Central memory CD4-positive, alpha-beta T cell (primary cell): ENCODE results near the gene FRY.
A peak's percentile ranks its signal among the peaks of the same experiment; 100 is the strongest.

ENCODE experiments used
- DNase-seq: peaks from one replicate; pipeline ENCODE4 v3.0.0; 2022

The FRY gene

DNA sequence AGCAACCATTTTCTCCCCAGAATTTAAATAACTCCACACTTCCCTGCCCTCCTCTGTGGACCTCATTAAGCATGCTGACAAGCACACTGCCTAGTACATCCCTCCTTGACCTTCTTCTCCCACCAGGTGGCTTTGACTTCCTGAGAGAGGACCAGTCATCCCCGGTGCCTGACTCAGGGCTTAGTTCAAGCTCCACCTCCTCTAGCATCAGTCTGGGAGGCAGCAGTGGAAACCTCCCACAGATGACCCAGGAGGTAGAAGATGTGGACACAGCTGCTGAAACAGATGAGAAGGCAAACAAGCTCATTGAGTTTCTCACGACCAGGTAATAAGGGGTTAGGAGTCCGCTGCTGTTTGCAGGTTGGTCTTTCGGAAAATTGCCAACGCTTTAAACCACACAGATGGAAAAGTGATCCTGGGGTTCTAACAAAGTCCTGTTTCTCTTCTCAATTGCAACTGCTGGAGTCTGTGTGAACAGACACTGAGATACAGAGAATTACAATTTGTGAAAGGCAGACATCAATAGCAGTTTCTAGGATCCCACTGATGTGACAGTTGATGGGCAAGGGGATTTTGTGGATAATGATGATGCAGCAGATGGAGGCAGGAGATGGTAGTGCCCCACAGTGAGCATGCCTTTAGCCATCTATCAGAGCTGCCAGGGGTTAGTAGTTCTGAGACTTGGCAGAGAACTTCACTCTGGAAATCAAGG is 196.9 kb downstream of the FRY start:
- DNase-seq, result no peak

DNA sequence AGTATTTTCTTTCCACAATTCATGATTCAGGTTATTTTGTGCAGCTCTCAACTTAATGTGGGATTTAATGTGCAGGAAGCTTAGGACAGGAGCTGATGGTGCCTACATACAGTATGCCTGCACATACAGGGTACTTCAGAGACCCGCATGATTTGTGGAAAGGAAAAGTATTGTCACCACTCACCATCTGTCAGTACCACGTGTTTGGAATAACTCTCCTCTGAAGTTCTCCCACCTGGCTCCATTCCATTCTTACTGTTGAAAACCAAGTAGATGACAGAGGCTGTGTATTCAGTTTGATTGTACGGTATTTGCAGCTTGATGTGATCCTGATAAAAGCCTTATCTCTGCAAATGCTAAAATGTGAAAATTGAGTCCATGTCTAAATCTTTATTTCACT is 197.9 kb downstream of the FRY start:
- no peak for DNase-seq

DNA sequence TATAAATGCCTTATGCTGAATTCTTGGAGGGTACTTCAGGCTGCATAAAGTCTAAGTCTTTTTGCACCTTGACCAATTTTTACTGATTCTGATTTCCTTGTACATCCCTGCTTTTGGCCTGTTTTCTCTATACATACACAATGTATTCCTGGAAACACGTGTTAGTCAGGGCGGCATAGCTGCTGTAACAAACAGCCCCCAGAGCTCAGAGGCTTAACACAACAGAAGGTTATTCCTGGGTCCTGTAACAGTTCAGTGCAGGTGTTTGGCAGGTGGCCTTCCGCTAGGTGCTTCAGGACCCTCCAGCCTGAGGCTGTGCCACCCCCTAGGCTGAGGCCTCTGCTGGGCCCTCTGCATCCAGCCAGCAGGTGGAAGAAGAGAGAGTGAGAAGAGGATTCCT is 200.7 kb downstream of the FRY start:
- DNase-seq, result no peak

DNA sequence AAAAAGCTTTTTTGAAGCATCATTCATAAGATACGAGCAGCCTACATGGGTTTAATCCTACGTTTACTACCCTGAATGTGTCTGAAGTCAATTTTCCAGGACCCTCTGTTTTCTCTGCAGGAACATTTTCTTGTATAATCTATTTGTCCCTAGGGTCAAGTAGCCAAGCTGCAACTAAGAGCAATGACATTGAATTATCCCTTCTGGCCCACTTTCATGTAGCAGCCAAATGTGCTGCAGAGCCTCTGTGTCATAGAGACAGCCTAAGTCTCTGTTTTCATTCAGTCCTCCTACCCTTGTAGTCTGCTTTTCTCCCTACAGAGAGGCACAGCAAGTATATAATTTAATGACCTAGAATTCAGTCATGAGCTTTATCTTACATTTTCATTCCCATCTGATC is 201.5 kb downstream of the FRY start:
- DNase-seq, result no peak

DNA sequence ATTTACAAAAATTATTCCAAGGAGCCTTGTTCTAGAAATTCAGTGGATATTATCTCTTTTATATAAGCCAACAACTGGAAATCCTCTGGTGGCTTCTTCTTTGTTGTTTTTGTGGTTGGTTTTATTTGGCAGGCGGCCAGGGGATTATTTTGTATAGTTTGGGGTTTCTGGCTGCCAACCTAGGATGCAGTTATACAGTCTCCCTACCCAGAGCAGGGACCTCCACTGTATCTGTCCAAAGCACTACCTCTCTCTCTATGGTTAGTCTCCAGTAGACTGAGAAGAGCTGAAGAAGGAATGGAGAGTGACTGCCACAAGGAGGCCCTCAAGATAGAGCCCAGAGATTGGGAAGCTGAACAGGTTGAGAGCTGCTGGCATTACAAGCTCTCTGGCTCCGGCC is 203.3 kb downstream of the FRY start:
- DNase-seq, result peak; percentile 14

DNA sequence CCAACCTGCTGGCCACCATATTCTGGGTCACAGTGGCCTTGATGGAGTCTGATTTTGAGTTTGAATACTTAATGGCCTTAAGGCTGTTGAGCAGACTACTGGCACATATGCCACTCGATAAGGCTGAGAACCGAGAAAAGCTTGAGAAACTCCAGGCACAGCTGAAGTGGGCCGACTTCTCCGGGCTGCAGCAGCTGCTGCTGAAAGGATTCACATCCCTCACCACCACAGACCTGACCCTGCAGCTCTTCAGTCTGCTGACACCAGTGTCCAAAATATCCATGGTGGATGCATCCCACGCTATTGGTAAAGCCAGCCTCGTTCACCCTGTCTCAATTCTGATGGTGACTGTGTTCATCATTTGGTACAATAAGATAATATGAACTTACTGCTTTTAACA is 206.1 kb downstream of the FRY start:
- no peak for DNase-seq

DNA sequence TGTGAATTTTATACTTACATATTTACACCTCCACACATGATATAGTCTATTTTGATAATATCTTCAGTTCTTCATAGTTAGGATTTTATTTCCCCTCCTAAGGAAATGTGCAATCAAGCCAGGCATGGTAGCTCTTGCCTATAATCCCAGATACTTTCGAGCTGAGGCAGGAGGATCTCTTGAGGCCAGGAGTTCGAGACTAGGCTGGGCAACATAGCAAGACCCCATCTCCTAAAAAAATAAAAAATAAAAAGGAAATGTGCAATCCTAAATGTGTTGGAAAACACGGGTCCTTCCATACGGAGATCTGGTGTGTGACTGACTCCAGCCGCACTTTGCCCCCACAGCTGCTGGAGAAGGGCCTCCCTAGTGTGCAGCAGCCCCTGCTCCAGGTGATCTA is 212.1 kb downstream of the FRY start:
- no peak for DNase-seq

DNA sequence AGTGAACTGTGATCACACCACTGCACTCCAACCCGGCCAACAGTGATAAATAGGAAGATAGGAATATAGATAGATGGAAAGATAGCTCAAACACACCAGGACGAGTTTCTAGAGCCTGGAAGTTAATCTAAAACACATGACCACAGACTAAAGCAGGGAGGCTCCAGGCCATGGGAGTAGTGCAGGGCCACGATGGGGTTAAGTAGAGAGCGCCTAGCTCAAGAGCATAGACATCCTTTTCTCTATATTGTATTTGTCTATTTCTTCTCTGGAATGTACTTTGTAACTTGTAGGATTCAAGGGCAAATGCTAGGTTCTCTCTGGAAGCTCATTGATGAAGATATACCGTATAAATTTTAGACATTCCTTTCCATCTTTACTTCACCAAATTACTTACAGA is 214.0 kb downstream of the FRY start:
- no peak for DNase-seq

DNA sequence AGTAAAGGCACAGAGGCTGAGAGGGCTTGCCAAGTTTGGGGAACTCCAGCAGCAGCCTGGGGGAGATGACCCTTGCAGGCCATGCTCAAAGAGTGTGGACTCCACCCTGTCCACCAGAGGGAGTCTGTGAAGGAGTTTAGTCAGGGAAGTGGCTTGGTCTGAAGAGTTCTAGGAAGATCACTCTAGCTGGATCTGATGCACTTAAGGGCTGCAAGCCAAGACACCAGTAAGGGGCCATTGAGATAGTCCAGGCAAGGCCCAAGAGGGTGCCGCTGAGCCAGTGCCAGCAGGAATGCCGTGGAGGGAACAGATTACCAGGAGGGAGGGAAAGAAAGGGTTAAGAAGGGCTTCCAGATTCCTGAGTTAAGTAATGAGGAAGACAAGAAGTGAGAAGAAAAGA is 214.9 kb downstream of the FRY start:
- peak; percentile 0 for DNase-seq

DNA sequence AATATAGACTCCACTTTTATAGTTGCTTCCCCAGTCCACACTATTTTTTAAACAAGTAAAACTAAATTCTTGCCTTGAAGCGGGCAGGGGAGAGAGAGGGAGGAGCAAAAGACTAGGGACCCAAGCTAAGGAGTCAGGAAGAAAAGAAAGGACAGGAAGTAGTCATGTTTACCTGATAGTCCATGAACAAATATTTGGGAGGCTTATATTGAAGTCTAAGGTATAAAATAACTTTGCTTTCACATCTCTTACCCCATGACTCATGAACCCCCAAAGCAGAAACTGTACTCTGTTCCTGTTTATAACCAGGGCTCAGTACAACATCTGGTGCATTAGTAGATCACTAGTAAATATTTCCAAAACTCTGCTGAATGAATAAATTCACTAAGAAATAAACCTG is 216.3 kb downstream of the FRY start:
- no peak for DNase-seq

DNA sequence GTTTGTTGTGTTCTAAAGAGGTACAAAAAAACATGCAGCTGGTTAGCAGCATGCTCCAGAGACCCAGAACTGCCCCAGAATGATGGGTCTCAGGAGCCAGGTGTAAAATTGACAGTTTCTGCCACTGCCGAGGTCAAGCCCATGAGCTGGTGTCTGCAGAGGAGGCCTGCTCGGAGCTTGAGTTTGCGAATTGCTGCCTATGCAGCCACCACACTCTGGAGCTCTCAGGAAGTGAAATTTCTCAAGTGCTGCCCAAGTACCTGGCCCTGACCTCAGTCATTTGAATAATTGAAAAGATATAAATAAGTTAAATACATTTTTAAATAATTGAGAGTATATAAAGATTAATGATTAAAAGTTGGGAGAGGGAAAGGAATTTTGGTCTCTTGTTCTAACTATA is 217.2 kb downstream of the FRY start:
- DNase-seq, result no peak

DNA sequence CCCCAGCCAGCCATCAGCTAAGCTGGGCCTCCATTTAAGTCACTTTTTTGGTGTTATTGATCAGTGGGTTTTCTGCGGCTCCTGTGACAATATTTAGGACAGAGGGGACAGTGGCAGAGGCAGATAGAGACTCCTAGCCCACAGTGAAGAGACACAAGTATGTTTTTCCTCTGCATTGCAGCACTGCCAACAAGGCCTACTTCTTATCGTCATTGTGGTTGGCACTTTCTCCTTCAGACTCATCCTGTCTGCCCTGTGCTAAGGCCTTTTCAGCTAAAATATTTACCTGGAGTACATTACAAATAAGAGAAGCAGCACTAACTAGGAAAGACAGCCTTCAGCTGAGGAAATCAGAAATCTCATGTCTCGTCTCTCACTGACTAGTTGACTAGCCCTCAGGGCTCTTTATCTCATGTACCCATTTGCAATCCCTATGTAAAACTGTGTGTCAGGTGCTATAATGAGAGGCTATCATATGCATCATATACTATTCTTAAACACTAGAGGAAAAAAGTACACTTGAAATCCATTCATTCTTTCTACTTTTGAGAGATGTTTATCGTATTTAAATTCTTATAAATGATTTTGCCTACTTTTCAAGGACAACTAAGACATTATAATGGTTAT is 221.4 kb downstream of the FRY start:
- no peak for DNase-seq

DNA sequence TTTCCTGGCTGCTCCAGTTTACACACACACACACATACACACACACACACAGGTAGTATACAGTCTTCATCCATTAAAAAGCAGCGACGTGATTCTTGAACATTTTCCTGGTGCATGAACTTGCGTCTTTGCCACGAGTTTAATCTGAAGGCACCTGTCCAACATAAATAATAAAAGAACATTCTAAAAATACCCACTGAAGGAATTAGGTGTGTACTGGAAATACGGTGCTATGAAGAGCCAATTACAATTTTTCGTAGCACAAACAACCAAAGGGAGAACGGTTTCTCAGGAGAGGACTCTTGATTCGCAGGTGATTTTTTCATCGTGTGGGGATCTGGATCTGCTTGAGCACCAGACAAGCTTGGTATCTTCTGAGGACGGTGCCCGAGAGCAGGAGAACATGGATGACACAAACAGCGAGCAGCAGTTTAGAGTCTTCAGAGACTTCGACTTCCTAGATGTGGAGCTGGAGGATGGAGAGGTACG is 222.4 kb downstream of the FRY start:
- DNase-seq, result no peak

DNA sequence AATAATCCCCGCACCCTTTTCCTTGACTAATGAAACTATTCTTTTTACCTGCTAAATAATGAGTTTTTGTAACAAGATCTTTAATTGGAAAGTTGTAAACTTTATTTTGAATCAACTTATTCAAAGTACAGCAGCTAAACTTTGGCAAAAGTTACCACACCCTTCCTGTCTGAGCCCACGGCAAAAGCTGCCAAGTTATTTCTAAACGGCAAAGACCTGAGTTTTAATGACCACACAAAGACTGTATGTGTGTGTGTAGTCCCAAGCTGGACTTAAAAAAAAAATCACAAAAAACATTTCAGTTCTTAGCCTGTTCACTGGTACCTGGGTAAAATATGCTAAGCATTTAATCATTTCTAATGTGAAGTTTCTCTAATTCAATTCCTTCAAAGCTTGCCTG is 222.8 kb downstream of the FRY start:
- no peak for DNase-seq

DNA sequence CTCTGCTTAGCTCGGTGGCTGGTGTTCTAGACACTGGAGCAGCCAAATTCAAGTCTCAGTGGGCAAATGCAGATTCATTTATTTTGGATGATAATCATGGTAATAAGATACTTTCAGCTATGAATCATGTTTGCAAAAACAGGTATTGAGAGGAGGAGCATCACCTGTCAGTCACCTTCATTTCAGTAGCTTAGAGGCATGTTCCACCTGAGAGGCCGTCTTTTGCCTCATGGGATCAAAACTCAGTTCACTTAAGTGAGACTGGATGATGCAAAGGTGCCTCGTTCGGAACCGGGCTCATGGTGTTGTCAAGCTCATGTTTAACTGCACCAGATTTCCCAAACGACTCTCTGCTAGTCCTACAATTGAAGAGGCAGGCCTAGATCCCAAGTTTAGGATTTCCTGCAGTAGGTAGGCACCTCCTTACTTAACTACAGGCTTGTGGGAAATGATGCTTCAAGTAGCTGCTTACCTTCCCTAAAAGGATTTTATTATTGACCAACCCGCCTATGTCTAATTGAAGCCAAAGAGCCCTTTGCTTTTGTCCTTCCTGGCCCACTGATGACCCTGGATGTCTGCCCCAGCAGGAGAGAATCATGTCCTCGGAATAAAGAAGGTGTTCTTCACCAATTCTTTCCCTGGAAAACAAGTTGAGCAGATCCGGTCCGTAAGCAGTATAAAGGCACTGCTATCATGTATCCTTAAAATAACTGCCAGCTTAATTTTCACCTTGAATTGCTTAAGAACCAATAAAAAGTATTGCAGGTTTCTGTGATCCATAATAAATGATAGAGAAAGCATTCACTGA is 223.5 kb downstream of the FRY start:
- DNase-seq, result no peak

DNA sequence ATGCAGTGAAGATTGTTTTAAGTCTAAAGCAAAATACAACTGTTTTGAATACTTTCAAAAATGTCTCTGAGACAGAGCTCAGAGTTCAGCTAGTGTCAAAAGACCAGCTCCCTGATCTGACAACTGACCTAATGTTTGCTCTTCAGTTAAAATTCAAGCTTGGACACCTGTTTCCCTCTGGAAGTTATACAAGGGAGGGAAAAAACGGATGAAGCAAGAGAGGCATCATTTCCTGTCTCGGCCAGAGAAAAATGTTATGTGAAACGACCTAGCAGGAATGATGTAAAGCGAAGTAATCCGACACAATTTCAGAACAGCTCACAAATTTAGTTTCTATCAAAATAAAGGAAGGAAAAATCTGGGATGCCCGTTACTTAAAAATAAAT is 224.1 kb downstream of the FRY start:
- DNase-seq, result no peak

DNA sequence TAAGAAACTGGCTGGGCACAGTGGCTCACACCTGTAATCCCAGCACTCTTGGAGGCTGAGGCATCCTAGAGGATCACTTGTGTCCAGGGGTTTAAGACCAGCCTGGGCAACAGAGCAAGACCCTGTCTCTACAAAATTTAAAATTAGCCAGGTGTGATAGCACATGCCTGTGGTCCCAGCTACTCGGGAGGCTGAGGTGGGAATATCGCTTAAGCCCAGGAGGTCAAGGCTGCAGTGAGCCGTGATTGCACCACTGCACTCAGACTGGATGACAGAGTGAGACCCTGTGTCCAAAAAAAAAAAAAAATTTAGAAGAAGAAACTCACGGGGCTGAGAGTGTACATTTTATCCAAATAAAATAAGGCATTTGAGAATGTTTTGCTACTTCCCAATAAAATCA is 224.7 kb downstream of the FRY start:
- DNase-seq, result no peak

DNA sequence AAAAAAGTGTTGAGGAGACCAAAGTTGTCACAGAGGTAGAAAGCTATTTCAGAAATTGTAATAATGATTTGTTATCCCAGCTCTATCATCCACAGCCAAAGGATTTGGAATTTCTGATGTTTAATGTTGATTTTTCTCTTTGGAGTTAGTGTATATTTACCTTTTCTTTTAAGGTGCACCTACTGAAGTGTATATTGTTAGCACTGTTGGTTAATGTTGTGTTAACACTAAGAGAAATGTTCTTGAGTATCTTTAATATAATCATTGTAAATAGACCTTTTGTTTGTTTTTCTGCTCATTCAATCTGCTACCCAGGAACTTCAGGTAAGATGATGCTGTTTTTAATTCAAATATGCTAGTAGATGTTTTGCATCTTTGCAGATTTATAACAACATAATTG is 226.1 kb downstream of the FRY start:
- no peak for DNase-seq

DNA sequence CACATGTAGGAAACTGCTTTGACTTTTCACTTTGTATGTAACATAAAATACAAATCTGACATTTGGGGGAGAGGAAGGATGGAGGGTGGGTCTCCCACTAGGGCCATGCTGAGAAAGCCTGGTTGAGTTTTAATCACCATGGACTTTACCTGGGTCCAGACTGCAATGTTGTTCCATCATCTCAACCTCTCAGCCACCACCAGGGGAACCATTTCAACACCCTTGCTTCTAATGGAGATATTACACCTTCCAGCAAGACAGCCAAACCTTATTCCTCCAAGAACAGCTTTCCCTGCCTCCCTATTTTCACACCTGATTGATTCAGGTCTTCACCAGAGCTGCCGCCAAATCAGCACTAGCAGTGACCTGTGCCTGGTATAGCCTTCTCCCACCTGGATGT is 227.5 kb downstream of the FRY start:
- no peak for DNase-seq

DNA sequence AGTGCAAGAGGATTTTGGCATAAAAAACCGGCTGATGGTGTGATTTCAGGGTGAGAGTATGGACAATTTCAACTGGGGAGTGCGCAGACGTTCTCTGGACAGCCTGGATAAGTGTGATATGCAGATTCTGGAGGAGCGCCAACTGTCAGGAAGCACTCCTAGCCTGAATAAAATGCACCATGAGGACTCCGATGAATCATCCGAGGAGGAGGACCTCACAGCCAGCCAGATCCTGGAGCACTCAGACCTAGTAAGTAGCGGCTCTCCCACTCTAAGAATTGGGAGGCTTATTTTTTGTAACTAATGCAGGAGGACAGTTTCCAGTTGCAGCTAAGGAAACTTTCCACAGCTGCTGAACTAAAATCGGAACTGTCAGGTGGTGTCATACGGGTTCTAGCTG is 230.0 kb downstream of the FRY start:
- no peak for DNase-seq

DNA sequence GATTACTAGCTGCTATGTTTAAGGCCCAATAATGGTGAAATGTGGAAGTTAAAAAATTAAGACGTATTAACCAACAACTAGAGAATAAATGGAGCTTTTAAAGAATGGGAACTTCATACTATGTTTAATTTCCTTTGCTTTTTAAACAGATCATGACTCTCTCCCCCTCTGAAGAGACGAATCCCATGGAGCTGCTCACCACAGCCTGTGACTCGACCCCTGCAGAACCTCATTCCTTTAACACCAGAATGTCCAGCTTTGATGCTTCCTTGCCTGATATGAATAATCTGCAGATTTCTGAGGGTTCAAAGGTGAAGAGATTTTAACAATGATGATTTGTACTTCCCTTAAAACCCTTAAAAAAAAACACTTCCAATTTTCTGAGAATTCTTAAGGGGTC is 230.6 kb downstream of the FRY start:
- no peak for DNase-seq

DNA sequence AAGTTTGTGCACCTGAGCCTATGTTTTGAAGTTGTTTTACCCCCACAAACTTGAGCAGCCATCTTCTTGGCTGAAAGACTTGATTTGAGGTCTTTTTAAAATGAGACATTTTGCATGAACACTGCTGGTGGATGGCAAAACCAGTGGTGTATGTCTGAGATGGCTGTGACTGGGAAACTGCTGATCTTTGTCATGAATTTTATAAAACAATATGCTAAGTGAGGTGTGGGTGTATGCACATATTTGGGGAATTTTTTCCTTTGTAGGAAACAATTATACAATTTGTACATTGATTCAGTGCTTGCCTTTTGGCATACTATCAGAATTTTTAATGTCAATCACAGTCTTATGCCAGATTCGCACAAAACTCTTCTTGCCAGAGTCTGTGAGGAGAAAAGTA is 231.0 kb downstream of the FRY start:
- DNase-seq, result no peak

DNA sequence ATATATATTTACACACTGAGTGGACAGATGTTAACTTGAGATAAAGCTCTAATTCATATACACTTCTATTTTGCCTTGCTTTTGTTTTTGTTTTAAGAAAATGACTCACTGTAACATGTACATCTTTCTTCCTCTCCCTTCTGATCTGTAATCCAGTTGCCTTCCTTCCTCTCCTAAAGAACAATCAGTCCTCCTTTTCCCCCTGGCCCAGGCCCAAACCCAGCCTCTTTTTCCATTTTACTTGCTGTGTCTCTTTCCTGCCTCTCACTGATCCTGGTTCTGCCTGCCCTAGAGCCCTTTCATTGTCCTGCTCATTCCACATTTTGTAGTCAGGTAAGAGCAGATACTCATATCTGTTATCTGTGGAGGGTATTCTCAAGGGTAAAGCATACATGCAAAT is 232.8 kb downstream of the FRY start:
- DNase-seq, result no peak

DNA sequence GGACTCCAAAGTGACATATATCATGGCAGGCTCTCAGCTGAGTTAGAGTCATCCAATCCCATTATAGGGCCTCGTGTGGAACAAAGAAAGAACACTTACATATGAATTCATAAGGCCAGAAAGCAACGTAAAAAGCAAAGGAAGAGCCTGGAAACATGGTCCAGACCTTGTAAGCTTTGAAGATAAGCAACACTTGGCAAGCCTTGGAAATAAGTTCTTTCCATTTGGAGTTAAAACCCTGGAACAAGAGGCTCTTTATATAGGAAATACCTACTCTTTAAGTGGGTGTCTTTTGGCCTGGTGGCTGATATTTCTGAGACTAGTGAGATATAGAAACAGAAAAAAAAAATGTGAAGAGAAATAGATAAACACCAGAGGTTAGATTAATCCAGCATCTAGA is 234.2 kb downstream of the FRY start:
- DNase-seq, result no peak
